Pons (tissue), 1 donor: ENCODE results near the gene ICAM5.

Experiments
- DNase-seq: peaks from one replicate; pipeline ENCODE4 v3.0.0-alpha.2; 2016; ENCODE audit warnings: low spot score

ICAM5 gene

DNA sequence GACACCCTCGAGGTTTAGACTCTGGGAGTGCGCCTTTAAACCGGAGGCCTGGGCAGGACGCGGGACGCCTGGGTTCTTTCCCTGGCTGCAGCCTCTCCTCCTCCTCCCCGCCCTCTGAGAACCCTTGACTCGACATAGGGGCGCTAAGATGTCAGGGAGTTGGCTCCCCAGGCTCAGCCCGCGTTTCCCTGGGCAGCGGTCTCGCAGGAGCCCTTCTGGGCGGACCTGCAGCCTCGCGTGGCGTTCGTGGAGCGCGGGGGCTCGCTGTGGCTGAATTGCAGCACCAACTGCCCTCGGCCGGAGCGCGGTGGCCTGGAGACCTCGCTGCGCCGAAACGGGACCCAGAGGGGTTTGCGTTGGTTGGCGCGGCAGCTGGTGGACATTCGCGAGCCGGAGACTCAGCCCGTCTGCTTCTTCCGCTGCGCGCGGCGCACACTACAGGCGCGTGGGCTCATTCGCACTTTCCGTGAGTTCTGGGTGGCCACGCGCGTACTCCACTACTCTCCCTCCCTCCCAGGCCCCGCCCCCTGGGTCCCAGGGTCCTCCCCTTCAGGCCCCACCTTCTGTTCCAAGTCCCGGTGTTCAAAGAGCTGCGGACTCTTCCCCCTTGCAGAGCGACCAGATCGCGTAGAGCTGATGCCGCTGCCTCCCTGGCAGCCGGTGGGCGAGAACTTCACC lies 1.3 kb downstream of the ICAM5 start:
- no peak for DNase-seq

DNA sequence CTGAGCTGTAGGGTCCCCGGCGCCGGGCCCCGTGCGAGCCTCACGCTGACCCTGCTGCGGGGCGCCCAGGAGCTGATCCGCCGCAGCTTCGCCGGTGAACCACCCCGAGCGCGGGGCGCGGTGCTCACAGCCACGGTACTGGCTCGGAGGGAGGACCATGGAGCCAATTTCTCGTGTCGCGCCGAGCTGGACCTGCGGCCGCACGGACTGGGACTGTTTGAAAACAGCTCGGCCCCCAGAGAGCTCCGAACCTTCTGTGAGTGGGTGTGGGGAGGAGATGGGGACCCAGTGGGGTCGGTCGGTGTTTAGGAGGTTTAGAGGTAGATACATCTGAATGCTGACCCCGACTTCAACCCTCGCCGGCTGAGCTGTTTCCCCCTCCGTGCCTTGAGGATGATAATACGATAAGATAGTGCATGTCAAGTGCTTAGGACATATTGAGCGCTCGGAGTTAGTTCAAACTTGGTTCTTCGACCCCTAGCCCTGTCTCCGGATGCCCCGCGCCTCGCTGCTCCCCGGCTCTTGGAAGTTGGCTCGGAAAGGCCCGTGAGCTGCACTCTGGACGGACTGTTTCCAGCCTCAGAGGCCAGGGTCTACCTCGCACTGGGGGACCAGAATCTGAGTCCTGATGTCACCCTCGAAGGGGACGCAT lies 1.9 kb downstream of the ICAM5 start:
- DNase-seq, result no peak

DNA sequence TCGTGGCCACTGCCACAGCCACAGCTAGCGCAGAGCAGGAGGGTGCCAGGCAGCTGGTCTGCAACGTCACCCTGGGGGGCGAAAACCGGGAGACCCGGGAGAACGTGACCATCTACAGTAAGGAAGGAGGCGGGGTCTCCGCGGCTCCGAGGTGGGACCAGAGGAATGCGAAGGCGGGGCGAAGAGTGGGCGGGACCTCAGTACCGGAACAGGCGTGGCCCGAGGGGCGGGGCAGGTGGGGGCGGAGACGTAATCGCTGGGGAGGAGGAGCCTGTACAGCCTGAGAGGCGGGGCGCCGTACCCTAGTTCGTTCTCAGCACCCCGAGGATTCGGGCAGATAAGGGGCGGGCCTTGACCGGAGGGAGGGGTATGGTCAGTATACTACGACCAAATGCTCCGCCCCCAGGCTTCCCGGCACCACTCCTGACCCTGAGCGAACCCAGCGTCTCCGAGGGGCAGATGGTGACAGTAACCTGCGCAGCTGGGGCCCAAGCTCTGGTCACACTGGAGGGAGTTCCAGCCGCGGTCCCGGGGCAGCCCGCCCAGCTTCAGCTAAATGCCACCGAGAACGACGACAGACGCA lies 2.5 kb downstream of the ICAM5 start:
- DNase-seq, result no peak

DNA sequence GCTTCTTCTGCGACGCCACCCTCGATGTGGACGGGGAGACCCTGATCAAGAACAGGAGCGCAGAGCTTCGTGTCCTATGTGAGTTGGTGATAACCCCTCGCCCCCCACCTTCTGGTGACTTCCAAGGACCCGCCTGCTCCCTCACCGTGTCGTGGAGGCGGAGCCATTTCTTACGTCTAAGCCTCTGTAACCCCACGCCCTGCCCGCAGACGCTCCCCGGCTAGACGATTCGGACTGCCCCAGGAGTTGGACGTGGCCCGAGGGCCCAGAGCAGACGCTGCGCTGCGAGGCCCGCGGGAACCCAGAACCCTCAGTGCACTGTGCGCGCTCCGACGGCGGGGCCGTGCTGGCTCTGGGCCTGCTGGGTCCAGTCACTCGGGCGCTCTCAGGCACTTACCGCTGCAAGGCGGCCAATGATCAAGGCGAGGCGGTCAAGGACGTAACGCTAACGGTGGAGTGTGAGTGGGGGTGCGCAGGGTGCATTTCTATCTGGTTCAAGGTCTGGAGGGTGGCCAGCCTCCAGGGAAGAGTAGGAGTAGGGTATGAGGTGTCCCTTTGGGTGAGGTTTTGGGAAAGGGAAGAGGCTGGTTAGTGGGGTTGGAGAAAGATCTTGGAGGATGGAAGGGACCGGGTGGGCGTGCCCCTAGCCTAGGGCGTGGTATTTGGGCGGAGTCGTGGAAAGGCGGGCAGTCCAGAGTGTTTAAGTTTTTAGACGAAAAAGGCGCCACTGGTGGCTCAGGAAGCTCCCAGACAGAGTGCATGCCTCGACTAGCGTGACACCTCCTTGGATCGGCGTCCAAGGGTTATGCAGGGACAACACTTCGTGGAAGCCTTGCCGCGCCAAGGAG lies 3.3 kb downstream of the ICAM5 start:
- no peak for DNase-seq

DNA sequence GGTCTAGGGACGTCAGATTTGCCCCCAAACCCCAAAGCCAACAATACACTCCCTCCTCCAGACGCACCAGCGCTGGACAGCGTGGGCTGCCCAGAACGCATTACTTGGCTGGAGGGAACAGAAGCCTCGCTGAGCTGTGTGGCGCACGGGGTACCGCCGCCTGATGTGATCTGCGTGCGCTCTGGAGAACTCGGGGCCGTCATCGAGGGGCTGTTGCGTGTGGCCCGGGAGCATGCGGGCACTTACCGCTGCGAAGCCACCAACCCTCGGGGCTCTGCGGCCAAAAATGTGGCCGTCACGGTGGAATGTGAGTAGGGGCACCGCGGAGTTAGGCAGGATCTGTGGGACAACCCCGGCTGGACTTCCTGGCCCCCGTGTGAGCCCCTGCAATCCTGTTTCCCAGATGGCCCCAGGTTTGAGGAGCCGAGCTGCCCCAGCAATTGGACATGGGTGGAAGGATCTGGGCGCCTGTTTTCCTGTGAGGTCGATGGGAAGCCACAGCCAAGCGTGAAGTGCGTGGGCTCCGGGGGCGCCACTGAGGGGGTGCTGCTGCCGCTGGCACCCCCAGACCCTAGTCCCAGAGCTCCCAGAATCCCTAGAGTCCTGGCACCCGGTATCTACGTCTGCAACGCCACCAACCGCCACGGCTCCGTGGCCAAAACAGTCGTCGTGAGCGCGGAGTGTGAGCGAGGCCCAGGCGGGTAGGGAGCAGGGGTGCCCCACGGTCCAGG lies 4.0 kb downstream of the ICAM5 start:
- DNase-seq, result no peak

DNA sequence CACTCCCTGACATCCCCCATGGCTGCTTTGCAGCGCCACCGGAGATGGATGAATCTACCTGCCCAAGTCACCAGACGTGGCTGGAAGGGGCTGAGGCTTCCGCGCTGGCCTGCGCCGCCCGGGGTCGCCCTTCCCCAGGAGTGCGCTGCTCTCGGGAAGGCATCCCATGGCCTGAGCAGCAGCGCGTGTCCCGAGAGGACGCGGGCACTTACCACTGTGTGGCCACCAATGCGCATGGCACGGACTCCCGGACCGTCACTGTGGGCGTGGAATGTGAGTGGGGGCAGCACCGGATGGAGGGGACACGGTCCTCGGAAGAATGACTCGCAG lies 4.6 kb downstream of the ICAM5 start:
- no peak for DNase-seq

DNA sequence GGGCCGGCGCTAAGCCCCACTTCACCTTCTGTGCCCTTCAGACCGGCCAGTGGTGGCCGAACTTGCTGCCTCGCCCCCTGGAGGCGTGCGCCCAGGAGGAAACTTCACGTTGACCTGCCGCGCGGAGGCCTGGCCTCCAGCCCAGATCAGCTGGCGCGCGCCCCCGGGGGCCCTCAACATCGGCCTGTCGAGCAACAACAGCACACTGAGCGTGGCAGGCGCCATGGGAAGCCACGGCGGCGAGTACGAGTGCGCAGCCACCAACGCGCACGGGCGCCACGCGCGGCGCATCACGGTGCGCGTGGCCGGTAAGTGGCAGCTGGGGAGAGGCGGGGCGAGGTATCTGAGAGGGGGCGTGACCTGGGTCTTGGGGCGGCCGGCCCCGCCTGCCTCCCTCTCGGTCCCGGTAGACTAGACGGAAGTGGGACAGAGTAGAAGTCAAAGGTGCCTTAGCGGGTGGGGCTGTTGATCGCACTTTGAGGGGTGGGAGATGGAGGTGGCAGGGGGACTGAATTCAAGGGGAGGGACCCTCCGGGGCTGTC lies 5.6 kb downstream of the ICAM5 start:
- DNase-seq, result no peak

DNA sequence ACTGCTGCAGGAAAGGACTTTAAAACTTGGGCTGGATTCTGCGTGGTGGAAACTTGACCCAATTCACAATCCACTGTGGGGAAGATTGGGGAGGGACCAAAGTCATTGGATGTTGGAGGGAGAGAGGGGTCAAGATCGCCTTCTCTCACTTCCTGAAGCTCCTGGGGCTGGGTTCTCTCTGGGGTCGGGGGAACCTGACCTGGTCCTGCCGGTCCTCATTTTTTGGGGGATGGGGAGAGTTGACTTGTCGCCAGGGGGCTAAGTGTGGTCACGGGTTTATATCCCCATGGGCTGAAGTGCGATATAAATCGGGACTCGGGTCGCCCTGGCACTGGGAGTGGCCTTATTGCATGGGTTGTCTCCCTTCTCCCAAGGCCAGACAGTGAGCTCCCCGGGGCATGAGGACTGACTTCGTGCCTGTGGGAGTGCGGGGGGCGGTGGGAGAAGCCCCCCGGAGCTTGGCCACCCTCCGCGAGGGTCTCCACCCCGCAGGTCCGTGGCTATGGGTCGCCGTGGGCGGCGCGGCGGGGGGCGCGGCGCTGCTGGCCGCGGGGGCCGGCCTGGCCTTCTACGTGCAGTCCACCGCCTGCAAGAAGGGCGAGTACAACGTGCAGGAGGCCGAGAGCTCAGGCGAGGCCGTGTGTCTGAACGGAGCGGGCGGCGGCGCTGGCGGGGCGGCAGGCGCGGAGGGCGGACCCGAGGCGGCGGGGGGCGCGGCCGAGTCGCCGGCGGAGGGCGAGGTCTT lies 6.3 kb downstream of the ICAM5 start:
- no peak for DNase-seq

DNA sequence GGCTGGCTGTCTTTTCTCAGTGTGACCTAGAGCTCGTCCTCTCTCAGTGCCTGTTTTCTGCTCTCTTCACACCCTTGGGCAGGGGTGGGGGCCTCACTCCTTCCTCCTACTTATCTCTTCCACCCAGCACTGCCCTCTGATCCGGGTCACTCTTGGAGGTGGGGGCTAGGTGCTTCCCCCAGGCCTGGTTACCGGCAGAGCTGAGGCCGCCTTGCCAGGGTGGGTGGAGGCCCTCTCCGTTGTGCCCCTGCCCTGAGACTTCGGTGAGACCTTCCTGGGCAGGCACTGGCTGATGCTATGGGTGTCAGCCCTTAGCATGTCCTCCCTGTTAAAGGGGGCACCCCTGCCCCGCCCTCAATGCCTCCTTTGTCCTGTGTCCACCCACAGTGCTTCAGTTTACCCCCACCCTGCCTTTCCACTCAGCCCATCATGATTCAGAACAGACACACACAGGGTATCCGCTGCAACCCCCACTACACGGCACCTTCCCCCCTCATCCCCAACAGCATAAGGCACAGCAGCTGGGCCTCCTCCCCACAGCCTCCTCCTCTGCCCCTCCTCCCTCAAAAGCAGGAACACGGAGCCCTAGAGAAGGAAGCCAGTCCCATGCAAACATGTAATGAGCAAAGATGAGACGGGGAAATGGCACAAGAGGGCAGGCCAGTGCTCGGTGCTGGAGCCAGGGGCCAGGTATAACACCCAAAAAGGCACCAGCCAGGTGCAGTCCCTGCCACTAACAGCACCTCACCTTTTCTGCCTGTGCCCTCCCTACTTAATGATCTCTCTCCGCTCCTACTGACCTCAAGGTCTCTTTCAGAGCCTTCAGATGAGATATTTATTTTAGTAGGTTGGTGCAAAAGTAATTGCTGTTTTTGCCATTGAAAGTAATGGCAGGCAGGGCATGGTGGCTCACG lies 10.1 kb downstream of the ICAM5 start:
- no peak for DNase-seq

DNA sequence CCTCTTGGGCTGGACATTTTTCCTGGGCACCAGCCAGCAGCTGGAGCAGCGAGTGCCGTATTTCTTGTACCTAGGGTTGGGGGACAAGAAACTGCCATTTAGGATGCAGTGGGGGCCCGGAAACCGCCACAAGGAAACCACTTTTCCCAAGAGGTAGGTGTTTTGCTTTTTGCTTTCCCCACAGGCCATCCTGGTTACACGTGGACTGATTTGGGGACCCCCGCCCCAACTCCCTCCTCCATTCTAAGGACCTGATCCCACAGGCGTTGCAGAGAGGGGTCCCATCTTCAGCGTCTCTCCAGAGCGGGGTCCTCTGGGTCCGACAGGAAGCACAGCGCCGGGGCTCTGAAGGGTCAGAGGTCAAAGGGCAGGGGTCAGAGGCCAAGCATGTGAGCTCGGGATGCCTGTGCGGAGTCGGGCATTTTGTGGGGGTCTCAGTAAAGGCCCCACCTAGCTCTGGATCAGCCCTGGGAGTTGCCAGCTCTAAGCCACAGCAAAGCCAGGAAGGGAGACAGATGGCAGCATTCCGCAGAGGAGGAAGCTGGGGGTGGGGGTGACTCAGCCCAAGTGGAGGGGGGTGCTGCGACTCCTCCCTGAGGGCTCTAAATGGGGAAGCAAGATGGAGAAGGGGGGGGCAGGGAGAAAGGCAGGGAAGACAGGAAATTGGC lies 15.5 kb downstream of the ICAM5 start:
- DNase-seq, result peak; percentile 37

DNA sequence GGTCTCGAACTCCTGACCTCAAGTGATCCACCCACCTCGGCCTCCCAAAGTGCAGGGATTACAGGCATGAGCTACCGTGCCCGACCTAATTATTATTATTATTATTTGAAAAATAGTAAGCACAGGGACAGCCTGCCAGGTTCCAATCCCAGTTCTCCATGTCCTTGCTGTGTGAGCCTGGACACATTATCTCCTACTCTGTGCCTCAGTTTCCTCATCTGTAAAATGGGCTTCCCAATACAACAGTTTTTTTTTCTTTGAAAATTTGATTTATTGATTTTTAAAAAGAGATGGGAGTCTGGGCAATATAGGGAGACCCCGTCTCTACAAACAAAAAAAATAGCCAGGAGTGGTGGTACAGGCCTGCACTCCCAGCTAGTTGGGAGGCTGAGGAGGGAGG lies 16.6 kb downstream of the ICAM5 start:
- no peak for DNase-seq

DNA sequence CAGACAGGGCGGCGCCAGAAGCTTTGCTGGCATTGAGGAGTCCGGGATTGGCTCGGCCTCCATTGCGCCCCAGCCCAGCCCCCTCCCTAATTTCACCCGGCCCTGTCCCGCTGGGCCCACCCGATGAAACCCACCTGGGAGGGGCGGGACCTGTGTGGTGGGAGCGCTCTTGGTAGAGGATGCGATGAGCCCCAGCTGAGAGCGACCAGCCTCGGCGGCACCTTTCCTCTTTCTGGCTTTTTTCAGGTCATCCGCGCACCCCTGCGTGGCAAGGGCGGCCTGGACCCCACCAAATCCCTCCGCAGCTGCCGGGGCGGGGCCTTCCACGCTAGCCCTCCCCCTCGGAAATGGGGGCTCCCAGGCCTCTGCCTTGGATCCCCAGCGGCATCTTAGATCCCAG lies 19.7 kb downstream of the ICAM5 start, which contains the start of gene ZGLP1:
TSS of gene ZGLP1 (minus strand) at position 393 of the 400 bp plus-strand sequence.
- DNase-seq, result no peak

DNA sequence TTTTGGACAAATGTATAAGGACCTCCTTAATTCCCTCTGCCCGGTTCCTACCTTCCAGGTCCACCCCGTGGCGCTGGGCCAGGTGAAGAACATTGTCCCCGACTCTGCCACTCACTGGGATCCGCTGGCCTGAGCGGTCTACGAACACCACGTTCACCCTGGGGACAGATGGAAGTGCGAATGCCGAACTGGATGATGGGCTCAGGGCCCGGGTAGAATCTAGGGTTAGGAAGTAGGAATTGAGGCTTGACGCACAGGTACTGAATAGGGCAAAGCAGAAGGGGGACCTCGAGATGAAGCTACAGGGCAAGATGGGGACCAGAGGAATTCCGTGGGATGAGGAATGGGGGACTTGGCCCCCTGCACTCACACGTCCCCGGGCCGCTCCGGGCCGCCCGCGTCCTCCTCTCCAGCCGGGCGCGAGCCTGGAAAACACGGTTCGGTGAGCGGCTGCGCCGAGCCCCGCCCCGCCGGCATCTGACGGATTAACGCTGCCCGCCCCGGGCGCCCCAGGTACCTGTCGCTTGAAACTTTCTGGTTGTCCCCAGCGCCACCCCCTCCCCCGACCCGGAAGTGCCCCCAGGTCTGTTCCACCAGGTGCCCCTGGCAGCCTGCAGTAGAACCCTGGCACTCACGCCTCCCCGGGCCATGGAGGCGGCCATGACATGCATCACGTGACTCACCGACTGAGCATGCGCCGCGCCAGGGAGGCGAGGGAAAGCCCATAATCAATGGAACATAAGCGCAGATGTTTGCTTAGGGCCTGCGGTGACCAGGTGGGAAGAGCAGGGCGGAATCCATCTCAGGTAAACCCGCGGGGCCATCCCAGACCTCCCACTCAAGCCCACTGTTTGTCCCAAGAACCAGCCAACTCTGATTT lies 25.8 kb downstream of the ICAM5 start, which contains the start of gene FDX2:
TSS of gene FDX2 (minus strand) at position 681 of the 880 bp plus-strand sequence. CDS start at position 662, 19 bp downstream.
- DNase-seq, result peak; percentile 75

DNA sequence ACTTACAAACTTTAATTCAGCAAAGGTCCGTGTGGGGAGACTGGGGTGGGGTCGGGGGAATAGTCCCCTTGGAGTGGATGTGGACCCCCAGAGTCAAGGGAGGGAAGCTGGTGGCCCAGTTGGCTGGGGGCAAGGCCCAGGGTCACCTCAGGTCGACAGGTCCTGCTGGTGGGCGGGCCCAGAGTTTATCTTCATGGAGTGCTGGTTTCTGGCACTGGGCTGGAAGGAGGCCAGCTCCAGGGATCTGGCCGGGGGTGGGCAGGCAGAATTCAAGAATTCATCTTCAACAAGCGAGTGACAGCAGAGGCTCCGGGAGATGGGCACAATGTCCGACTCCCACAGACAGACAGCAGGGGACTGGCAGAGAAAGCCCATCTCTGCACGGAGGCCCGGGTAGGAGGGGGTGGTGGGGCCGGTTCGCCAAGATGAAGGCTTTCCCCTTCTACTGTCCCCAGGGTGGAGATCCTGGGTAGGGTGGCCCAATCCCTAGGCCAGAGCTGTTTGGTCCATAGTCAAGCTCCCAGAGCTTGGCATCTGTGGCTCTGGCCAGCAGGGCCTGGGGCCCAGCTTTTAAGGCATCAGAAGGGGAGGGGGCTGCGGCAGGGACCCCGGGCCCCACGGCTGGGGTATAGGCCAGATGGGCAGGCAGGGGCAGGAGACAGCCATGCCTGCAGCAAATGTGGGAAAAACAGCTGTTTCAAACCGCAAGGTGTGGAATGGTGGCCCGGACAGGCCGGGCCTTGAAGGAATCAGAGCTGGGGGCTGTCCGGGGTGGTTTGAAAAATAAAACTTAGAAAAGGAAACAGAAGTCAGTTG lies 26.7 kb downstream of the ICAM5 start:
- no peak for DNase-seq

DNA sequence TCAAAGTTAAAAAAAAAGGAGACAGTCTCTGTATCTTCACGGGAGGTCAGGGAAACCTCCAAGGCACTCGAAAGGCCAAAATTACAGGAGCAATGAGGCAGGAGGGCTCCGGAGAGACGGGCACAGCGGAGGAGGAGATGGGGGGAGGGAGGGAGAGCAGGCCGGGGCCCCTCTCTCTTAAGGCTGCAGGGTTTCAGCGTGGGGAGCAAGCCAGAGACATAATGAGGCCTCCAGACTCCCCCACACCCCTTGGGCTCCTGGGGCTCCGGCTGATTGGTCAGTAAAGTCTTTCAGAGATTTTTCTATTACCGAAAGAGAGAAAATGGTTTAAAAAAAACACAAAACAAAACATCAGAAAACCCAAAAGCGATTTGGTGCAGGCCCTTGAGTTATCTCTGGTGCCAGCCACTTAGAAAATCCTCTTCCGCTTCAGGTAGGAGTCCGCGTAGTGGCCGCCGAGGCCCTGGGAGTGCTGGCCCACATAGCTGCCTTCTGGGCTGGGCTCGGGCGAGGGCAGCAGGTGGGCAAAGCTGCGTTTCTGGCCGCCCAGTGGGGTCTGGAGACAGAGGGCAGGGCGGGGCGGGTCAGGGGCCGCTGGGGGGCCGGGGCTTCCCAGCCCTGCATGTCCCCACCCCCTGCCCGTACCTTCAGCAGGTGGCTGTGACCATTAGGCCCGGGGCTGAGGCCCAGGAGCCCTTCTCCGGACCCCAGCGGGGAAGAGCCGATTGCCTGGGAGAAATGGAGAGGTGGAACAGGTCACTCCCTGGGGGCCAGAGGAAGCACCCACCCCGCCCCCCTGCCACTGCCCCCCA lies 27.5 kb downstream of the ICAM5 start:
- DNase-seq, result no peak

DNA sequence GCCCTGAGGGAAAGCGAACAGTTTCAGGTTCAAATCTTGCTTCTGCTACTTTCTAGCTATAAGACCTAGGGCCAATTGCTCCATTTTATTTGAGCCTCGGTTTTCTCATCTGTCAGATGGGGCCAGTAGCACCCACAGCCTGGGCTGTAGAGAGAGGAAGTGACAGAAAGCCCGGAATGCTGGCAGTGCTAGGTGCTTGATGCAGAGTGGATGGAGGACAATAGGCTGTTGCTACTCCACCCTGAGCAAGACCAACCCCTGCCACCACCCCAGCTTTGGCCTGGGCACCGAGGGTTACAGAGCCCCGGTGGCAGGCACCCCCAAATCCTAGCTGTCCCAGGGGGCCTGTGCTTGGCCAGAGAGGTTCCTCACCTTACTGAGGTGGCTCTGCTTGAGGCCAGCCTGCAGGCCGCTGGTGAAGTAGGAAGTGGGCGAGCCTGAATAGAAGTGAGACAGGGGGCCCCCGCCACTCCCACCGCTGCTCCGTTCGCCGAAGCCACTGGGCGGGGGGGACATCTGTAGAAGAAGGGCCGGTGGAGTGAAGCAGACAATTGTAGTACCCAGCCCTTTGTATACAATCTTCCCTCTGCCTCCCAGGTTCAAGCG lies 28.2 kb downstream of the ICAM5 start:
- DNase-seq, result no peak
